Stimulated activated CD4-positive, alpha-beta T cell treated with anti-CD3 and anti-CD28 coated beads, Interleukin-4, amount 100 ng/mL, for 1 hour (primary cell): ENCODE measurements around the gene CCSER1.
"Not testable (repeated sequence)": the region's sequence is repeated elsewhere in the genome, so short reads cannot be mapped to it uniquely, and the experiment has no call there.

ENCODE experiments used
- DNase-seq: peaks from one replicate; pipeline ENCODE4 v3.0.0-alpha.2; 2020

Gene CCSER1

DNA sequence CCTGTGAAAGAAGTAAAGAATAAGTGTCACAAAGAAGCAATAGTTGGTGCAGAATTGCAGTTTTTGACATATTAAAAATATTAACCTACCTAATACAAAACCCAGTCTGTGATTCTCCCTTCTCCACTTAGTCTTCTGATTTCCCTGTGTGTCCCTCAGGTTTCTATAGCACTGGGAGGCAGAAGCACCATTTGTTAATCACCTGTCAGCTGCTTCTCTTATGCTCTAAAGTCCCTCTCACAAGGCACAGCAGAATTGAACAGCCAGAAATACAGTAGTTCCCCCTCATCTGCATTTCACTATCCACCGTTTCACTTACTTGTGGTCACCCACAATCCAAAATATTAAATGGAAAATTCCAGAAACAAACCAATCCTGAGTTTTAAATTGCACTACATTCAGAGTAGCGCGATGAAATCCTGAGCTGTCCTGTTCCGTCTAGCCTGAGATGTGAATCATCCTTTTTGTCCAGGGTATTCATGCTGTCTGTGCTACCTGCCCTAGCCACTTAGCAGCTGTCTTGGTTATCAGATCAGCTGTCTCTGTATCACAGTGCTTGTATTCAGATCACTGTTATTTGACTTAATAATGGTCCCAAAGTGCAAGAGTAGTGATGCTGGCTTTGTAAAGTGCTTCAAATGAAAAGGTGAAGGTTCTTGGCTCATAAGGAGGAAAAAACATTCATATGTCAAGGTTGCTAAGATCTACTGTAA, 1192.5 kb downstream of the CCSER1 start:
- no peak for DNase-seq

DNA sequence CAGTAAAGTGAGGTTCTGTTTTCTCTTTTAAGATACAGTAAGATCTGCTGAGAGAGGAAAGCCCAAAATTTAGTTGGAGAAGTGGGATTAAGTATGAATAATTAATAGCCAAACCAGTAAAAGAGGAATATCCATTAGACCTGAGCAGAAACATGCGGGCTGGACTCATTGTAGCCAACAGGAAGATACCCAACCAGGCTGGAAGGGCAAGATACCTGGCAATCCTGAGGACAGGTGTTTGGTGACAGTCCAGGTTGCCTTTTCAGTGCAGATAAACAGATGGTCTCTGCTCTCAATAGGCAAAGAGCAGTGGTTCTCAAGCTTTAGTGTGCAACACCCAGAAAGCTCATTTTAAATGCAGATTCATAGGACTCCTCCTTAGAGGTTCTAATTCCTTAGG, 1195.8 kb downstream of the CCSER1 start:
- no peak for DNase-seq

DNA sequence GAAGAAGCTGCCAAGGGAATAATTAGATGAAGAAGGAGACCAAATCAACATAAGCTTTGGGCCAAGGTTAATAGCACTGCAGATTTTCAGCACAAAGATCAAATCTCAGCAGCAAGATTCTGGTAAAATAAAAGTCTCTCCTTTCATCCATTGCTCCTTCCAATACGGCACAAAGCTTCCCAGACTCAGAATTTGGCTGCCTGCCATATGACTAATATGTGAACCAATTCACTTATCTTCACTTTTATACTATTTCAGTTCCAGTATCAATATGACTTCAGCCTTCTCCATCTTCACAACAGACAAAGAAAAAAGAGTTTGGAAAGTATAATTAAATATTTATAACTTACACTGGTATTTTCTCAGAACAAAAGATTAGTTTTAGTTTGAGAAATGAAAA, 1198.3 kb downstream of the CCSER1 start:
- DNase-seq: no peak

GRCh38 chr4:91326167-91326566, 1199.0 kb downstream of the CCSER1 start:
- DNase-seq: not testable (repeated sequence)

DNA sequence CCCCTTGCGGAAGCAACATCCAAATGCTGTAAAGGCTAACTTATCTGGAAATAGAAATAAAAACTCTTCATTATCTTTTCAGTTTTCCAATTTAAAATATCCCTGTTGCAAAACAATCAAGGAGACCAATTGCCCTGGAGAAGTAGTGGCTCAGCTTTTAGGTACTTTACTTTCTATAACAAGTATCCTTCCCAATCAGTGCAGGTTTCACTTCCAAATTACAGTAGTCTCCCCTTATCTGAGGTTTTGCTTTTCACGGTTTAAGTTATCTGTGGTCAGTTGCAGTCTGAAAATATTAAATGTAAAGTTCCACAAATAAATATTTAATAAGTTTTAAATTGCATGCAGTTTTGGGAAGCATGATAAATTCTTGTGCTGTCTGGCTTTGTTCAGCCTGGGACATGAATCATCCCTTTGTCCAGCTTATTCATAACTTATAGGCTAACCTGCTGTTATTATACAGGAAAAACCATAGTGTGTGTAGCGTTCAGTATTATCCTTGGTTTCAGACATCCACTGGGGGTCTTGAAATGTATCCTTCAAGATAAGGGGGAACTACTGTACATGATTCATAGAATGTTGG, 1203.5 kb downstream of the CCSER1 start:
- DNase-seq: no peak

DNA sequence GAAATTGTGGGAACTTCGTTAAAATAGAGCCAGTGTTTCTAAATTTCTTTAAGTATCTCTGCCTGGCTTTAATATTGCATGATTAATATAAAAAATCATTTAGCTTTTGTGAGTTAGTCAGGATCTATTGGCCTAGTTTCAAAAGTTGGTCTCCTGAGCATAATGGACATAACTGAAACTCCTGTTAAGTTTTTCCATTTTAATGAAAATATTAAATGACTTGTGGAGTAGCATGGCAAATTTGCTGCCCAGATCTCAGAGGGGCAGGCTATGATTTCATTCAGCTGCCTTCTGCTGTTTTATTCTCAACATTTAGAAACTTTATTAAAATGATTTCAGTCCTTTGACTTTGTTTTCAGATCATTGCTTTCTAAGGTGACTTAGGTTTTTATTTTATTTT, 1213.6 kb downstream of the CCSER1 start:
- DNase-seq: no peak

DNA sequence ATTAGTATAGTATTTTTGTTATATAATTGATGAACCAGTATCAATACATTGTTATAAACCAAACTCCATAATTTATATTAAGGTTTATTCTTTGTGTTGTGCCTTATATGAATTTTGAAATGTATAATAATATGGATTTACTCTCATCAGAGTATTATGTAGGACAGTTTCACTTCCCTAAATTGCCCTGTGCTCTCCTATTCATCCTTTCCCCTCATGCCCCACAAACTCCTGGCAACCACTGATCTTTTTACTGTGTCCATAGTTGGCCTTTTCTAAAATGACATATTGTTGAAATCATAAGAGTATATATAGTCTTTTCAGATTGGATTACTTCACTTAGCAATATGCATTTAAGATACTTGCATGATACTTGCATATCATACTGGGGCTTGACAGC, 1218.4 kb downstream of the CCSER1 start:
- DNase-seq: no peak

- DNase-seq: not testable (repeated sequence)
Observed at GRCh38 chr4:91356496-91356895, 1229.3 kb downstream of the CCSER1 start.

DNA sequence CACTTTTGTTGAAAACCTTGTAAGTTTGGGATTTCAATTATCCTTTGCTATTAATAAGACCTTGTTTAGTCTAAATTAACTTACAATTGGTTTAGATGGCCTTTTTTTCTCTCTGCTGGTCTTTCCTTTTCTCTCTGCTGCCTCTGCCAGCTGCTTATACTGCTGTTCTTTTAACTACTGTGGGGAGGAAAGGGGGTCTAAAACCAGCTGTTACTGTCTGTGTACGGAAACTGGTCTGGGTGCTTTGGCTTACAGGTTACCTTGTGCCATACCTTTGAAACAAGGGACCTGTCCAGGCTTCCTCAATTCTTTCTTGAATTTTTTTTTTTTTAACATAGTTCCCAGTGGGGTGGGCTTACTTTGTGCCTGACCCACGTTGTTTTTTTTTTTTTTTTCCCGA, 1230.8 kb downstream of the CCSER1 start:
- not testable (repeated sequence) for DNase-seq

GRCh38 chr4:91358621-91359020, 1231.4 kb downstream of the CCSER1 start:
- not testable (repeated sequence) for DNase-seq

- DNase-seq: no peak
Observed at GRCh38 chr4:91359041-91360031, 1232.1 kb downstream of the CCSER1 start.

- no peak for DNase-seq
Observed at GRCh38 chr4:91362125-91362524, 1234.9 kb downstream of the CCSER1 start.

DNA sequence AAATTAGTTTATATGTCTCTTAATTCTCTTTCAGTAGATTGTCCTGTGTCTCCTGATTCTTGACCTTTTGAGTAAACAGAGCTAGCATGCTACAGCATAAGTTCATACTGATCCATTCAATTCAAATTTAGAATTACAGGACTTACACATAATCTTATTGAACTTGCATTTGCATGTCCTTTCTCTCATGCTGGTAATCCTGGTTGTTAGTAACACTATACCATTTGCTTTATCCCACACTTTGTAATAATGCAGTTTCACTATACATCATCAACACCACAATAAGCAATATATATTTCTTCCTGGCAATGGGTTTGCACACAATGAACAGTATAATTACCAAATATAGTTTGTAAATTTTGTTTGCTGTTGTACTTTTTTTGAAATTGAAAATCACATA, 1239.4 kb downstream of the CCSER1 start:
- DNase-seq: no peak

GRCh38 chr4:91369116-91369515, 1241.9 kb downstream of the CCSER1 start:
- no peak for DNase-seq

DNA sequence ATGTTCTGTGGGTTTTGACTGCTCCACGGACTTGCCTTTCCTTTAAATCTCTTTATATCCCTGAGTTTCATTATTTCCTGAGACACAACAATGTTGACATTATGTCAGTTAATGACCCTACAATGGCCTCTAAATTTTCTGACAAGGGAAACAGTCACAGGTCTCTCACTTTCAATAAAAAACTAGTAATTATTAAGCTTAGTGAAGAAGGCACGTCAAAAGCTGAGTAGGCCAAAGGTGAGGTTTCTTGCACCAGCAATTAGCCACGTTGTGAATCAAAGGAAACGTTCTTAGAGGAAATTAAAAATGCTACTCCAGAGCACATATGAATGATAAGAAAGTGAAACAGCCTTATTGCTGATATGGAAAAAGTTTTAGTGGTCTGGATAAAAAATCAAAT, 1246.4 kb downstream of the CCSER1 start:
- no peak for DNase-seq

DNA sequence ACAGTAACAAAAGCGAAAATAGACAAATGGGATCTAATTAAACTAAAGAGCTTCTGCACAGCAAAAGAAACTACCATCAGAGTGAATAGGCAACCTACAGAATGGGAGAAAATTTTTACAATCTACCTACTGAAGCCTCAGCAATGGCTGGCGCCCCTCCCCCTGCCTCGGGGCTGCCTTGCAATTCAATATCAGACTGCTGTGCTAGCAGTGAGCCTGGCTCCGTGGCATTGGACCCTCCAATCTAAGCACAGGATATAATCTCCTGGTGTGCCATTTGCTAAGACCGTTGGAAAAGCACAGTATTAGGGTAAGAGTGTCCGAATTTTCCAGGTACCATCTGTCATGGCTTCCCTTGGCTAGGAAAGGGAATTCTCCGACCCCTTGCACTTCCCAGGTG, 1278.2 kb downstream of the CCSER1 start:
- DNase-seq: not testable (repeated sequence)

DNA sequence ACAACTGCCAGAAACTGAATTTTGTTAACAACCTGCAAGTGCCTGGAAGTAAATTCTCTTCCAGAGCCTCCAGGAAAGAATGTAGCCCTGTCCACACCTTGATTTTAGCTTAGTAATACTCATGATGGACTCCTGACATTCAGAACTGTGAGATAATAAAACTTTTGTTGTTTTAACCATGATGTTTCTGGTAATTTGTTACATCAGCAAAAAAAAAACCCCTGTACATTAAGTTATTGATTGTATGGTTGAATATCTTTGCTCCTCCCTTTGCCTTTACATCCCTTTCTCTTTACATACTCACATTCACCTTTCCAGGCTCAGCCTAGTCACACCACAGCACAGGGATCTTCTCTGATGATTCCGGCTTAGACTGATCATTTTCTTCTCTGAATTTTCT, 1294.8 kb downstream of the CCSER1 start:
- DNase-seq: no peak

DNA sequence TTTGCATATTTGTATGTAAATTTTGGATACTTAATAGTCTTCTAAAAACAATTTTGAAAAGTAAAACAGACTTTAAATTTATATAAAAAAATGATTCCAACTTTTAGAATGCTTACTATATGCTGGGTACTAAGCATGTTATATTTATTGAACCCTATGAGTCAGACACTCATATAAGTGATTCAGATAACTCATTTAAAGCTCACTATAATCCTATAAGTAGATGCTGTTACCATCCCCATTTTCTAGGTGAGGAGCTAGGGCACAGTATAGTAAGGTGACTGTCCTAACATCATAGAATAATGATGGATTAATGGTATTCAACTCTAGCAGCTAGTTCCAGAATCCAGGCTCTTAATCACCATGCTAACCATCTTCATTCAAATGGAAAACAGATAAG, 1299.5 kb downstream of the CCSER1 start:
- no peak for DNase-seq

DNA sequence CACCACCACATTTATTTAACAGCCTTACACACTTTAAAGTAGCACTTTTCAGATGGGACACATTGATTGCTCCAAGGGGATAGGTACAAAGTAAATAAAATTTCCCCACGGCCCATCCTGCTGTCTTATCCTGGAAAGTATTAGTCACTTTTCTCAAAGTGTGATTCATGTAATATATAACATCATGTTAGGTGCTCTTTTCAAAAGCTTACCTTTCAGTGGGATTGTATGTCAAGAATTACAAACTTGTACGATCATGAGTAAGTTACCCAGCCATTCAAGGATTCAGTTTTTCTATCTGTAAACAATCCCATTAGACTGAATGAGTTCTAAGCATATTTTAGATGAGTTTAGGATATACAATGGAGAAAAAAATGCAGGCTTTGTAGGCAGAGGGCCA, 1300.0 kb downstream of the CCSER1 start:
- no peak for DNase-seq

DNA sequence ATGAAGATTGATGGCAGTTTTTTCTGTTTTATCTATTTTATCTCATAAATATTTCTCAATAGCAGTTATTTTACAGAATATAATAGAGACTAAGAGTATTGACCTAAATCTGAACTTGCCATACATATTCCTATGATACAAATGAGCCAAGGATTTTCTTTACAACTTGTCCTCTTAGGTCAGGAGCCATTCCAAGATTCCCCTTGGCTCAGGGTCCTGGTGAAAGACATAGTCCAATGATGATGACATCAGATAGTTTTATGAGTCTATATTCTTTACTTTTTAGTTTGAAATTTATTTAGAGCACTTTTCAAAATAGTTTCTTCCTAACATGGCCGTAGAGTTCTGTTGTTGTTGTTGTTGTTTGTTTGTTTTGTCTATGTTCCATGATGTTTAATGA, 1307.4 kb downstream of the CCSER1 start:
- DNase-seq: no peak

- DNase-seq: no peak
Observed at GRCh38 chr4:91436556-91436955, 1309.4 kb downstream of the CCSER1 start.

DNA sequence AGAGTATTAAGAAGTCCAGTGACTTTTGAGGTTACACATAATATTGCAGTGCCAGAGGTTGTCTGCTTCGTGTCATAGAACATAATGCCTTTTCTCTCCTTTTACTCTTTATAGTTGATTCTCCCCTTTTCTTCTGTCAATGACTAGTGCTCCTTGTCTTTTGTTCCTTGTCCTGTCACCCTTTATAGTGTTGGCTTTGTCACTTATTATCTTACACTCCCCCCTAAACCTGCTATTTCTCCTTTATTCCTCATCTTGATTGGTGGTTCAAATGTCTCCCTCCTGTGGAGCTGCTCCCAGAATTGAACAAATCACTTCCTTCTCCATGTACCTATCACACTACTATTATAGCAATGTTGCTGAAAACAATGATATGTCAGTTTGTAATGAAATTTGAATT, 1320.0 kb downstream of the CCSER1 start:
- no peak for DNase-seq

DNA sequence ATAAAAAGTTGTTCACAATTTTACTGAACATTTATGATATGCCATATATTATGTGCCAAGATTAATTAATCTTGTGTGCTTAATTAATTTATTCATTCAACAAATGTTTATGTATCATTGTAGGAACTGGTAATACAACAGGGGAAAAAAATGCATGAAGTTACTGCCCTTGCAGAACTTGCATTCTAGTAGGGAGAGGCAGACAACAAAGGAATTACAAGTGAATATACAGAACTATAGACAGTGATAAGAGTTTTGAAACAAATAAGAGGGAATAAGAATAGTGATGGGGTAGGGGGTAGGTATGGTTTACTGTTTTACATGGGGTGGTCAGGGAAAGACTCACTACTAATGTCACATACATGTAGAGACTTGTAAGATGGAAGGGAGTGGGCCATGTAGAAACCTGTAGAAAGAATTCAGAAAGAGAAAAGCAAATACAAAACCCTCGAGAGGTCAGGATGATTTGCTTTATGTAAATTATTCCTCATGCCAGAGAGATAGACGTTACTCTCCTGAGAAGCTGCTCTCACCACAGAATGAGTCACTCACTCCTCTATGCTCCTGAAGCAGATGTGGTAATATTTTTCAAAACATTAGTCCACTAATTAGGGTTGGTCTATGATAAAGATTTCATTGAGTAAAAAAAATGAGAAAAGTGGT, 1321.6 kb downstream of the CCSER1 start:
- DNase-seq: no peak
